NK-92 (cell line): ENCODE results near the gene PHYKPL.
"Not testable (repeated sequence)": the region's sequence is repeated elsewhere in the genome, so short reads cannot be mapped to it uniquely, and the experiment has no call there.

Source experiments
- DNase-seq: peaks from one replicate; lab custom pipeline; 2025; ENCODE audit not compliant: unreplicated experiment; lab: John Stamatoyannopoulos, UW

PHYKPL gene

GRCh38 chr5:178240341-178240741, 7.7 kb upstream of the PHYKPL start:
- DNase-seq: no peak

- DNase-seq: not testable (repeated sequence)
Measured at GRCh38 chr5:178239626-178240301, 7.2 kb upstream of the PHYKPL start.

GRCh38 chr5:178238711-178239592, 6.3 kb upstream of the PHYKPL start:
- DNase-seq: no peak

- no peak for DNase-seq
Measured at GRCh38 chr5:178238313-178238635, 5.7 kb upstream of the PHYKPL start.

GRCh38 chr5:178237431-178238312, 5.1 kb upstream of the PHYKPL start:
- DNase-seq: no peak

GRCh38 chr5:178236679-178237078, 4.1 kb upstream of the PHYKPL start:
- DNase-seq: no peak

- no peak for DNase-seq
Measured at GRCh38 chr5:178236126-178236525, 3.5 kb upstream of the PHYKPL start.

GRCh38 chr5:178235588-178235974, 3.0 kb upstream of the PHYKPL start:
- DNase-seq: no peak

GRCh38 chr5:178234750-178235587, 2.4 kb upstream of the PHYKPL start:
- no peak for DNase-seq

GRCh38 chr5:178234121-178234749, 1.6 kb upstream of the PHYKPL start:
- no peak for DNase-seq

- no peak for DNase-seq
Measured at GRCh38 chr5:178232920-178233429, 373 bp upstream of the PHYKPL start.

- no peak for DNase-seq
Measured at GRCh38 chr5:178231539-178232123, 971 bp downstream of the PHYKPL start.

- no peak for DNase-seq
Measured at GRCh38 chr5:178230879-178231538, 1.6 kb downstream of the PHYKPL start.

- no peak for DNase-seq
Measured at GRCh38 chr5:178229861-178230260, 2.7 kb downstream of the PHYKPL start.

- not testable (repeated sequence) for DNase-seq
Measured at GRCh38 chr5:178229111-178229510, 3.5 kb downstream of the PHYKPL start.

- DNase-seq: no peak
Measured at GRCh38 chr5:178228609-178229008, 4.0 kb downstream of the PHYKPL start.

GRCh38 chr5:178227929-178228328, 4.7 kb downstream of the PHYKPL start:
- DNase-seq: no peak

GRCh38 chr5:178227138-178227659, 5.4 kb downstream of the PHYKPL start:
- no peak for DNase-seq

GRCh38 chr5:178225174-178225573, 7.4 kb downstream of the PHYKPL start:
- no peak for DNase-seq
